Gastroesophageal sphincter (tissue), 3 donors: ENCODE results near the gene EVC2.

Source experiments
- CTCF ChIP-seq, 4 experiments: fragments of 200-600 bp in 2 of 4; fragments of 450-650 bp in 2 of 4; sonication (generic) in 1 of 4; IDR thresholded peaks; one replicate each; pipeline ENCODE4 v1.5.1; 2017 to 2019; ENCODE audit warnings: antibody characterized with exemption in 4 of 4, mild to moderate bottlenecking in 2 of 4, moderate library complexity in 2 of 4
- EP300 ChIP-seq: sonication (generic); formaldehyde crosslinking; IDR thresholded peaks from one replicate; pipeline ENCODE4 v1.6.1; 2017; ENCODE audit warnings: antibody characterized with exemption, mild to moderate bottlenecking
- POLR2AphosphoS5 ChIP-seq: sonication (generic); formaldehyde crosslinking; IDR thresholded peaks from one replicate; pipeline ENCODE4 v1.6.1; 2017; ENCODE audit warnings: antibody characterized with exemption

GRCh38 chr4:5686338-5686737, 22.0 kb downstream of the EVC2 start:
- TF ChIP-seq CTCF (IDR thresholded peaks at IDR 0.05) (no peak), POLR2AphosphoS5 (no peak), EP300 (no peak)
